ENCODE results near the gene CCL15. TPM values are rescaled to one million over a fixed set of nuclear protein-coding genes. Genes with fewer than 3 reads are reported as not detected.
A peak's percentile ranks its signal among the peaks of the same experiment; 100 is the strongest.

The CCL15 gene
- total RNA-seq (0.82 TPM), polyA plus RNA-seq (ENCODE audit: insufficient read depth, low read depth, low replicate concordance) (22.2 TPM)
- long read RNA-seq, donor 1, transcript CCL15-204 (4 exons, 1,073 nt) = major isoform, 6 of 6 reads
- long read RNA-seq, donor 1, partial matches to known transcripts = 0 of 6 reads
- long read RNA-seq, donor 1, other reads (novel, unspliced or antisense) = 0 of 6 reads
- long read RNA-seq, donor 2, transcript CCL15-204 (4 exons, 1,073 nt) = major isoform, 12 of 12 reads
- long read RNA-seq, donor 2, partial matches to known transcripts = 0 of 12 reads
- long read RNA-seq, donor 2, other reads (novel, unspliced or antisense) = 0 of 12 reads
- long read RNA-seq, donor 3, transcript CCL15-204 (4 exons, 1,073 nt) = major isoform, 10 of 10 reads
- long read RNA-seq, donor 3, partial matches to known transcripts = 0 of 10 reads
- long read RNA-seq, donor 3, other reads (novel, unspliced or antisense) = 0 of 10 reads
- long read RNA-seq, donor 4, transcript CCL15-204 (4 exons, 1,073 nt) = major isoform, 6 of 6 reads
- long read RNA-seq, donor 4, partial matches to known transcripts = 0 of 6 reads
- long read RNA-seq, donor 4, other reads (novel, unspliced or antisense) = 0 of 6 reads
- long read RNA-seq, donor 5 = 0 reads
- long read RNA-seq, donor 6, transcript CCL15-204 (4 exons, 1,073 nt) = major isoform, 10 of 10 reads
- long read RNA-seq, donor 6, partial matches to known transcripts = 0 of 10 reads
- long read RNA-seq, donor 6, other reads (novel, unspliced or antisense) = 0 of 10 reads
- long read RNA-seq, donor 7, partial matches to known transcripts = 4 of 5 reads
- long read RNA-seq, donor 7, other reads (novel, unspliced or antisense) = 1 of 5 reads
- long read RNA-seq, donor 8, partial matches to known transcripts = 0 of 1 reads
- long read RNA-seq, donor 8, other reads (novel, unspliced or antisense) = 0 of 1 reads
- long read RNA-seq, donor 9, partial matches to known transcripts = 0 of 4 reads
- long read RNA-seq, donor 9, other reads (novel, unspliced or antisense) = 0 of 4 reads
- long read RNA-seq, donor 10, transcript CCL15-204 (4 exons, 1,073 nt) = major isoform, 5 of 5 reads
- long read RNA-seq, donor 10, partial matches to known transcripts = 0 of 5 reads
- long read RNA-seq, donor 10, other reads (novel, unspliced or antisense) = 0 of 5 reads

- Histone ChIP-seq H3K4me1 (ENCODE audit: control insufficient read depth in 2 of 3, insufficient read depth in 2 of 3, low read depth in 1 of 3, low read length in 3 of 3) (peaks cover 0 to 6% (median 6%) of the 10 kb centered on the region in 3 donors), H3K27ac (ENCODE audit: low read depth in 2 of 2, low read length in 2 of 2) (peak within 1 kb of the TSS; percentile 69 to 71), H3K27me3 (ENCODE audit: control insufficient read depth, insufficient read depth, low read length) (no peaks in the 10 kb centered on the region), H3K4me3 (ENCODE audit: low read length in 3 of 3) (peak within 1 kb of the TSS; percentile 23 to 59 (median 42)), H3K36me3 (ENCODE audit: control insufficient read depth in 2 of 3, insufficient read depth in 3 of 3, low read length in 3 of 3) (no peaks in the 10 kb centered on the region), H3K9ac (ENCODE audit: low read length in 3 of 3) (peak within 1 kb of the TSS in 1 of 3 donors; percentile 31), H3K9me3 (ENCODE audit: control insufficient read depth in 2 of 3, insufficient read depth in 1 of 3, low read length in 3 of 3) (no peaks in the 10 kb centered on the region)
- DNase-seq (no peak), FAIRE-seq (no peak)
- no peak for TF ChIP-seq CTCF (IDR thresholded peaks at IDR 0.05; ENCODE audit: borderline replicate concordance, extremely low read depth, insufficient read depth)
- intact Hi-C loops (cut with DNase I) = no loop called here
Observed at GRCh38 chr17:36001110-36001771, at the start of gene CCL15. Gene CCL15, minus strand, starts transcription at chr17:36001553. Its CDS starts 61 bp downstream, at chr17:36001492.

- Histone ChIP-seq H3K27me3 (ENCODE audit: control insufficient read depth, insufficient read depth, low read length) (no peaks in the 10 kb centered on the region), H3K4me3 (ENCODE audit: low read length in 3 of 3) (no peak overlapping the region), H3K4me1 (ENCODE audit: control insufficient read depth in 2 of 3, insufficient read depth in 2 of 3, low read depth in 1 of 3, low read length in 3 of 3) (no peaks in the 10 kb centered on the region), H3K9me3 (ENCODE audit: control insufficient read depth in 2 of 3, insufficient read depth in 1 of 3, low read length in 3 of 3) (no peaks in the 10 kb centered on the region), H3K9ac (ENCODE audit: low read length in 3 of 3) (no peak overlapping the region), H3K36me3 (ENCODE audit: control insufficient read depth in 2 of 3, insufficient read depth in 3 of 3, low read length in 3 of 3) (no peaks in the 10 kb centered on the region), H3K27ac (ENCODE audit: low read depth in 2 of 2, low read length in 2 of 2) (no peak overlapping the region)
- intact Hi-C loops (cut with DNase I) = no loop called here
- no peak for FAIRE-seq
- DNase-seq = no peak
- TF ChIP-seq CTCF (IDR thresholded peaks at IDR 0.05; ENCODE audit: borderline replicate concordance, extremely low read depth, insufficient read depth) = no peak
Observed at GRCh38 chr17:36049643-36050042, 48.3 kb upstream of the CCL15 start.

GRCh38 chr17:36048066-36048465 lies 46.7 kb upstream of the CCL15 start:
- FAIRE-seq (no peak), DNase-seq (no peak)
- H3K9ac ChIP-seq (ENCODE audit: low read length in 3 of 3) = no peak overlapping the region
- intact Hi-C loops (cut with DNase I) = no loop called here
- no peaks in the 10 kb centered on the region for H3K9me3 ChIP-seq (ENCODE audit: control insufficient read depth in 2 of 3, insufficient read depth in 1 of 3, low read length in 3 of 3)
- no peak overlapping the region for H3K4me3 ChIP-seq (ENCODE audit: low read length in 3 of 3)
- TF ChIP-seq CTCF (IDR thresholded peaks at IDR 0.05; ENCODE audit: borderline replicate concordance, extremely low read depth, insufficient read depth) = no peak
- no peaks in the 10 kb centered on the region for H3K4me1 ChIP-seq (ENCODE audit: control insufficient read depth in 2 of 3, insufficient read depth in 2 of 3, low read depth in 1 of 3, low read length in 3 of 3)
- no peaks in the 10 kb centered on the region for H3K27me3 ChIP-seq (ENCODE audit: control insufficient read depth, insufficient read depth, low read length)
- no peak overlapping the region for H3K27ac ChIP-seq (ENCODE audit: low read depth in 2 of 2, low read length in 2 of 2)
- no peaks in the 10 kb centered on the region for H3K36me3 ChIP-seq (ENCODE audit: control insufficient read depth in 2 of 3, insufficient read depth in 3 of 3, low read length in 3 of 3)

Data from kidney (tissue), 22 donors.